PFSK-1 (cell line): ENCODE data around the gene ZNF311.

ENCODE experiments used
- POLR2AphosphoS5 ChIP-seq: IDR thresholded peaks from 2 replicates; pipeline ENCODE4 v1.6.1; 2012; ENCODE audit warnings: low read depth, mild to moderate bottlenecking, control low read depth, low read length, moderate library complexity
- TAF1 ChIP-seq: IDR thresholded peaks from 2 replicates; pipeline ENCODE4 v1.6.1; 2012; ENCODE audit warnings: low read length, control low read depth, borderline replicate concordance; ENCODE audit not compliant: insufficient read depth
- TF ChIP-seq, protein P1 (sequence below), 2 experiments: IDR thresholded peaks; 2 replicates each; pipeline versions ENCODE4 v1.6.1 to v1.8.0; 2011 to 2012; ENCODE audit warnings: low read depth in 2 of 2, low read length in 2 of 2, control low read depth in 1 of 2, inconsistent platforms in 1 of 2, mild to moderate bottlenecking in 1 of 2, moderate library complexity in 1 of 2; ENCODE audit not compliant: insufficient read depth in 1 of 2

DNA sequence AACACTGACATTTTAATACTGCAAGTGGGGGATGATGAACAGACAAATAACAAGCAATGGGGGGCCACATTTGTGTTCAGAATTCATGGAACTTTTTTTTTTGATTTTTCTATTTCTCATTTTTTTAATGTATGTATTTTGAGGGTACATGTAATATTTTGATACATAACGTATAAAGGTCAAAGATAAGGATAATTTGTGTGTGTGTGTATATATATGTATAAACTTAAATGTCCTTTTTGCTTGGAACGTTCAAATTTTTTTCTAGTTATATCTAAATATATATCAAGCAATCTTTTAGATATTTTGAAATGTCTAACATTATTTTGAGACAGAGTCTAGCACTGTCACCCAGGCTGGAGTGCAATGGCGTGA lies 12.3 kb upstream of the ZNF311 start:
- TF ChIP-seq TAF1, result no peak
- no peak for TF ChIP-seq POLR2AphosphoS5
- TF ChIP-seq, protein P1, sequence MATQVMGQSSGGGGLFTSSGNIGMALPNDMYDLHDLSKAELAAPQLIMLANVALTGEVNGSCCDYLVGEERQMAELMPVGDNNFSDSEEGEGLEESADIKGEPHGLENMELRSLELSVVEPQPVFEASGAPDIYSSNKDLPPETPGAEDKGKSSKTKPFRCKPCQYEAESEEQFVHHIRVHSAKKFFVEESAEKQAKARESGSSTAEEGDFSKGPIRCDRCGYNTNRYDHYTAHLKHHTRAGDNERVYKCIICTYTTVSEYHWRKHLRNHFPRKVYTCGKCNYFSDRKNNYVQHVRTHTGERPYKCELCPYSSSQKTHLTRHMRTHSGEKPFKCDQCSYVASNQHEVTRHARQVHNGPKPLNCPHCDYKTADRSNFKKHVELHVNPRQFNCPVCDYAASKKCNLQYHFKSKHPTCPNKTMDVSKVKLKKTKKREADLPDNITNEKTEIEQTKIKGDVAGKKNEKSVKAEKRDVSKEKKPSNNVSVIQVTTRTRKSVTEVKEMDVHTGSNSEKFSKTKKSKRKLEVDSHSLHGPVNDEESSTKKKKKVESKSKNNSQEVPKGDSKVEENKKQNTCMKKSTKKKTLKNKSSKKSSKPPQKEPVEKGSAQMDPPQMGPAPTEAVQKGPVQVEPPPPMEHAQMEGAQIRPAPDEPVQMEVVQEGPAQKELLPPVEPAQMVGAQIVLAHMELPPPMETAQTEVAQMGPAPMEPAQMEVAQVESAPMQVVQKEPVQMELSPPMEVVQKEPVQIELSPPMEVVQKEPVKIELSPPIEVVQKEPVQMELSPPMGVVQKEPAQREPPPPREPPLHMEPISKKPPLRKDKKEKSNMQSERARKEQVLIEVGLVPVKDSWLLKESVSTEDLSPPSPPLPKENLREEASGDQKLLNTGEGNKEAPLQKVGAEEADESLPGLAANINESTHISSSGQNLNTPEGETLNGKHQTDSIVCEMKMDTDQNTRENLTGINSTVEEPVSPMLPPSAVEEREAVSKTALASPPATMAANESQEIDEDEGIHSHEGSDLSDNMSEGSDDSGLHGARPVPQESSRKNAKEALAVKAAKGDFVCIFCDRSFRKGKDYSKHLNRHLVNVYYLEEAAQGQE (IDR thresholded peaks at IDR 0.05; ENCODE audit: insufficient read depth in 1 of 2, low read depth in 2 of 2, low read length in 2 of 2), result no peak
